Liver (tissue), 2 donors: ENCODE measurements around the gene CDH20.

ENCODE experiments used
- CTCF ChIP-seq: fragments of 150-350 bp; IDR thresholded peaks from 2 replicates; pipeline ENCODE4 v1.5.1; 2017; ENCODE audit warnings: improper control_type of control experiment, low read depth, low read length; ENCODE audit not compliant: missing input control
- YY1 ChIP-seq: IDR thresholded peaks from 2 replicates; pipeline ENCODE4 v1.6.1; 2016; ENCODE audit warnings: antibody characterized with exemption, mild to moderate bottlenecking
- donor health status: healthy.

- no peak for TF ChIP-seq CTCF
- no peak for TF ChIP-seq YY1
These were observed 254.6 kb downstream of the CDH20 start for GRCh38 chr18:61587865-61588264.
